ENCODE measurements around the gene NEDD9. TPM values are rescaled to one million over a fixed set of nuclear protein-coding genes. Genes with fewer than 3 reads are reported as not detected.

The NEDD9 gene
- total and polyA plus RNA-seq, 2 of the 13 experiments (the other 11 are each of a cell fraction or from before 2014, with no cell fraction given) = 27.1 to 389 TPM

GRCh38 chr6:11232770-11233626 is 530 bp upstream of the NEDD9 start (continued):
- TF ChIP-seq FOXO4 (CRISPR knock-in tag; conservative IDR thresholded peaks at IDR 0.05) (no peak), PHF21A (CRISPR knock-in tag; IDR thresholded peaks at IDR 0.05) (peak; percentile 89), KDM3A (CRISPR knock-in tag; IDR thresholded peaks at IDR 0.05; ENCODE audit: low read depth) (peak; percentile 81; the same call in 1 of the 2 replicates), RNF2 (conservative IDR thresholded peaks at IDR 0.05; ENCODE audit: low read depth) (0 out of 2 replicates have a peak, but pooled peaks have one; percentile 28), PITX1 (CRISPR knock-in tag; IDR thresholded peaks at IDR 0.05) (peak; percentile 83), NFE2L1 (CRISPR knock-in tag; IDR thresholded peaks at IDR 0.05; ENCODE audit: borderline replicate concordance) (no peak), ZNF597 (CRISPR knock-in tag; IDR thresholded peaks at IDR 0.05) (no peak), ZNF343 (CRISPR knock-in tag; IDR thresholded peaks at IDR 0.05) (peak; percentile 45; the same call in 1 of the 2 replicates), SOX6 (IDR thresholded peaks at IDR 0.05) (no peak), SOX6 (CRISPR knock-in tag; IDR thresholded peaks at IDR 0.05) (peak; percentile 76), ZNF17 (CRISPR knock-in tag; IDR thresholded peaks at IDR 0.05) (no peak), MXD4 (CRISPR knock-in tag; IDR thresholded peaks at IDR 0.05) (peak; percentile 76; the same call in 1 of the 2 replicates), HIVEP1 (CRISPR knock-in tag; IDR thresholded peaks at IDR 0.05) (0 out of 2 replicates have a peak, but pooled peaks have one; percentile 17), ZBTB1 (CRISPR knock-in tag; IDR thresholded peaks at IDR 0.05; ENCODE audit: borderline replicate concordance) (peak; percentile 94; the same call in 1 of the 2 replicates), ESRRA (CRISPR knock-in tag; IDR thresholded peaks at IDR 0.05; ENCODE audit: low read depth) (peak; percentile 86), ZNF816 (CRISPR knock-in tag; IDR thresholded peaks at IDR 0.05; ENCODE audit: borderline replicate concordance) (peak; percentile 36; the same call in 1 of the 2 replicates), ZNF468 (CRISPR knock-in tag; IDR thresholded peaks at IDR 0.05) (no peak), ARNT2 (CRISPR knock-in tag; IDR thresholded peaks at IDR 0.05; ENCODE audit: low read depth) (no peak; the same call in 1 of the 2 replicates), ZNF557 (CRISPR knock-in tag; IDR thresholded peaks at IDR 0.05) (0 out of 2 replicates have a peak, but pooled peaks have one; percentile 3), KLF15 (CRISPR knock-in tag; IDR thresholded peaks at IDR 0.05; ENCODE audit: borderline replicate concordance) (no peak), ZNF546 (CRISPR knock-in tag; conservative IDR thresholded peaks at IDR 0.05) (peak; percentile 22; the same call in 1 of the 2 replicates), FOSL2 (CRISPR knock-in tag; IDR thresholded peaks at IDR 0.05) (peak; percentile 71), MED8 (CRISPR knock-in tag; IDR thresholded peaks at IDR 0.05; ENCODE audit: insufficient replicate concordance) (peak; percentile 31), ZNF274 (CRISPR knock-in tag; IDR thresholded peaks at IDR 0.05) (peak; percentile 62; the same call in 1 of the 2 replicates), ZNF7 (CRISPR knock-in tag; IDR thresholded peaks at IDR 0.05) (no peak), ZNF512B (CRISPR knock-in tag; IDR thresholded peaks at IDR 0.05; ENCODE audit: borderline replicate concordance) (peak; percentile 89; the same call in 1 of the 2 replicates)

All from HepG2 (cell line).